ENCODE results near the gene SETBP1. TPM values are rescaled to one million over a fixed set of nuclear protein-coding genes. Genes with fewer than 3 reads are reported as not detected.

Gene SETBP1
- total and polyA plus RNA-seq, 9 of the 15 experiments (the other 6 are each of a cell fraction or from before 2014, with no cell fraction given), result under 0.01 to 0.13 (median 0.04) TPM

DNA sequence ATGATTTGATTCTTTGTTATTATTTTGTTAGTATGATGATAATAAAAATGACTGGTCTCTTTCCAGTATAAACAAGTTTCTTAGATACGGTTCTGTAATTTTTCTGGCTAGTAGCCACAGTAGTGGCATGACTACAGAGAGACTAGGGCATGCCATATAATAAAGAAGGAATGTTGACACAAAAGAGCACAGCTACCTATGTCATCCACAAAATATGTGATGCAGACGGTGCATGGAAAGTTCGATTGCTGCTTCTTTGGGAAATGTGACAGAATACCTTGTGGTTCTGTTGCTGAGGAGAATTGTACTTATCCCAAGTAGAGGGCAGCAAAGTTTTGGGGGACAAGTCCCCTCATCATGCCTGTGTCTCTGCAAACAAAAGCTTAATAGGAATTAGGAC lies 26.1 kb upstream of the SETBP1 start:
- Histone ChIP-seq H3K4me3 (no peak overlapping the region), H3K27ac (ENCODE audit: extremely low read depth, low read depth, low read length) (no peak overlapping the region), H4K20me1 (replicated peaks; ENCODE audit: control insufficient read depth, insufficient read depth, low read length) (no peaks in the 10 kb centered on the region), H2AFZ (ENCODE audit: low read depth, low read length) (no peak overlapping the region), H3K27me3 (ENCODE audit: control insufficient read depth in 2 of 2, insufficient read depth in 2 of 2, low read length in 2 of 2) (no peaks in the 10 kb centered on the region), H3K36me3 (ENCODE audit: control insufficient read depth, insufficient read depth, low read length) (no peaks in the 10 kb centered on the region), H3K9me3 (replicated peaks; ENCODE audit: control insufficient read depth, insufficient read depth, low read depth, low read length) (no peaks in the 10 kb centered on the region), H3K4me2 (ENCODE audit: insufficient read depth, low read length) (no peak overlapping the region), H3K9me1 (ENCODE audit: control insufficient read depth, insufficient read depth, low read length) (no peaks in the 10 kb centered on the region), H3K9ac (ENCODE audit: insufficient read depth in 1 of 2, low read depth in 2 of 2, low read length in 2 of 2) (no peak overlapping the region), H3K4me1 (replicated peaks in 1 of 2; ENCODE audit: control insufficient read depth in 2 of 2, insufficient read depth in 2 of 2, low read length in 2 of 2) (peaks cover 0 to 14% of the 10 kb centered on the region in 2 experiments; a peak in 3 of 5 replicates), H3K79me2 (ENCODE audit: control insufficient read depth, insufficient read depth, low read length) (no peaks in the 10 kb centered on the region)
- 13% methylated on average over 3 of the region's 3 CpGs for WGBS (ENCODE audit: insufficient coverage, low coverage, missing lambda C conversion rate)
- ChIA-PET POLR2A (no interaction called here), CTCF (ENCODE audit: low intra/inter-chr PET ratio) (no interaction called here)
- intact Hi-C loops (cut with micrococcal nuclease), result no loop called here
- FAIRE-seq (no peak), ATAC-seq (no peak), DNase-seq (ENCODE audit: extremely low read depth in 1 of 4, low spot score in 3 of 4) (no peak)
- BruUV-seq (replicated peaks), result no TSS peak
- in situ Hi-C loops (cut with MboI), result no loop called here
- TF ChIP-seq TAF15 (IDR thresholded peaks at IDR 0.05; ENCODE audit: low read depth, low read length) (no peak), ZZZ3 (IDR thresholded peaks at IDR 0.05) (no peak), SAP30 (IDR thresholded peaks at IDR 0.05; ENCODE audit: borderline replicate concordance, insufficient read depth, low read depth, low read length, poor library complexity, severe bottlenecking) (no peak), PHF8 (IDR thresholded peaks at IDR 0.05; ENCODE audit: borderline replicate concordance, low read length) (no peak), COPS2 (conservative IDR thresholded peaks at IDR 0.05) (no peak), HDGF (IDR thresholded peaks at IDR 0.05) (no peak), TRIM24 (IDR thresholded peaks at IDR 0.05) (no peak), SREBF1 (IDR thresholded peaks at IDR 0.05; ENCODE audit: borderline replicate concordance, low read depth, low read length) (no peak)
- TF ChIP-seq, protein P1, sequence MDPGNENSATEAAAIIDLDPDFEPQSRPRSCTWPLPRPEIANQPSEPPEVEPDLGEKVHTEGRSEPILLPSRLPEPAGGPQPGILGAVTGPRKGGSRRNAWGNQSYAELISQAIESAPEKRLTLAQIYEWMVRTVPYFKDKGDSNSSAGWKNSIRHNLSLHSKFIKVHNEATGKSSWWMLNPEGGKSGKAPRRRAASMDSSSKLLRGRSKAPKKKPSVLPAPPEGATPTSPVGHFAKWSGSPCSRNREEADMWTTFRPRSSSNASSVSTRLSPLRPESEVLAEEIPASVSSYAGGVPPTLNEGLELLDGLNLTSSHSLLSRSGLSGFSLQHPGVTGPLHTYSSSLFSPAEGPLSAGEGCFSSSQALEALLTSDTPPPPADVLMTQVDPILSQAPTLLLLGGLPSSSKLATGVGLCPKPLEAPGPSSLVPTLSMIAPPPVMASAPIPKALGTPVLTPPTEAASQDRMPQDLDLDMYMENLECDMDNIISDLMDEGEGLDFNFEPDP (CRISPR knock-in tag; IDR thresholded peaks at IDR 0.05), result no peak
- TF ChIP-seq, protein P2, sequence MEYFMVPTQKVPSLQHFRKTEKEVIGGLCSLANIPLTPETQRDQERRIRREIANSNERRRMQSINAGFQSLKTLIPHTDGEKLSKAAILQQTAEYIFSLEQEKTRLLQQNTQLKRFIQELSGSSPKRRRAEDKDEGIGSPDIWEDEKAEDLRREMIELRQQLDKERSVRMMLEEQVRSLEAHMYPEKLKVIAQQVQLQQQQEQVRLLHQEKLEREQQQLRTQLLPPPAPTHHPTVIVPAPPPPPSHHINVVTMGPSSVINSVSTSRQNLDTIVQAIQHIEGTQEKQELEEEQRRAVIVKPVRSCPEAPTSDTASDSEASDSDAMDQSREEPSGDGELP (CRISPR knock-in tag; IDR thresholded peaks at IDR 0.05; ENCODE audit: borderline replicate concordance), result no peak
- TF ChIP-seq, protein P3, sequence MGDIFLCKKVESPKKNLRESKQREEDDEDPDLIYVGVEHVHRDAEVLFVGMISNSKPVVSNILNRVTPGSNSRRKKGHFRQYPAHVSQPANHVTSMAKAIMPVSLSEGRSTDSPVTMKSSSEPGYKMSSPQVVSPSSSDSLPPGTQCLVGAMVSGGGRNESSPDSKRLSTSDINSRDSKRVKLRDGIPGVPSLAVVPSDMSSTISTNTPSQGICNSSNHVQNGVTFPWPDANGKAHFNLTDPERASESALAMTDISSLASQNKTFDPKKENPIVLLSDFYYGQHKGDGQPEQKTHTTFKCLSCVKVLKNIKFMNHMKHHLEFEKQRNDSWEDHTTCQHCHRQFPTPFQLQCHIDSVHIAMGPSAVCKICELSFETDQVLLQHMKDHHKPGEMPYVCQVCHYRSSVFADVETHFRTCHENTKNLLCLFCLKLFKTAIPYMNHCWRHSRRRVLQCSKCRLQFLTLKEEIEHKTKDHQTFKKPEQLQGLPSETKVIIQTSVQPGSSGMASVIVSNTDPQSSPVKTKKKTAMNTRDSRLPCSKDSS (IDR thresholded peaks at IDR 0.05; ENCODE audit: low read depth, partially characterized antibody), result no peak
- TF ChIP-seq, protein P4, sequence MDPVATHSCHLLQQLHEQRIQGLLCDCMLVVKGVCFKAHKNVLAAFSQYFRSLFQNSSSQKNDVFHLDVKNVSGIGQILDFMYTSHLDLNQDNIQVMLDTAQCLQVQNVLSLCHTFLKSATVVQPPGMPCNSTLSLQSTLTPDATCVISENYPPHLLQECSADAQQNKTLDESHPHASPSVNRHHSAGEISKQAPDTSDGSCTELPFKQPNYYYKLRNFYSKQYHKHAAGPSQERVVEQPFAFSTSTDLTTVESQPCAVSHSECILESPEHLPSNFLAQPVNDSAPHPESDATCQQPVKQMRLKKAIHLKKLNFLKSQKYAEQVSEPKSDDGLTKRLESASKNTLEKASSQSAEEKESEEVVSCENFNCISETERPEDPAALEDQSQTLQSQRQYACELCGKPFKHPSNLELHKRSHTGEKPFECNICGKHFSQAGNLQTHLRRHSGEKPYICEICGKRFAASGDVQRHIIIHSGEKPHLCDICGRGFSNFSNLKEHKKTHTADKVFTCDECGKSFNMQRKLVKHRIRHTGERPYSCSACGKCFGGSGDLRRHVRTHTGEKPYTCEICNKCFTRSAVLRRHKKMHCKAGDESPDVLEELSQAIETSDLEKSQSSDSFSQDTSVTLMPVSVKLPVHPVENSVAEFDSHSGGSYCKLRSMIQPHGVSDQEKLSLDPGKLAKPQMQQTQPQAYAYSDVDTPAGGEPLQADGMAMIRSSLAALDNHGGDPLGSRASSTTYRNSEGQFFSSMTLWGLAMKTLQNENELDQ (CRISPR knock-in tag; IDR thresholded peaks at IDR 0.05; ENCODE audit: borderline replicate concordance), result no peak
- TF ChIP-seq, protein P5, sequence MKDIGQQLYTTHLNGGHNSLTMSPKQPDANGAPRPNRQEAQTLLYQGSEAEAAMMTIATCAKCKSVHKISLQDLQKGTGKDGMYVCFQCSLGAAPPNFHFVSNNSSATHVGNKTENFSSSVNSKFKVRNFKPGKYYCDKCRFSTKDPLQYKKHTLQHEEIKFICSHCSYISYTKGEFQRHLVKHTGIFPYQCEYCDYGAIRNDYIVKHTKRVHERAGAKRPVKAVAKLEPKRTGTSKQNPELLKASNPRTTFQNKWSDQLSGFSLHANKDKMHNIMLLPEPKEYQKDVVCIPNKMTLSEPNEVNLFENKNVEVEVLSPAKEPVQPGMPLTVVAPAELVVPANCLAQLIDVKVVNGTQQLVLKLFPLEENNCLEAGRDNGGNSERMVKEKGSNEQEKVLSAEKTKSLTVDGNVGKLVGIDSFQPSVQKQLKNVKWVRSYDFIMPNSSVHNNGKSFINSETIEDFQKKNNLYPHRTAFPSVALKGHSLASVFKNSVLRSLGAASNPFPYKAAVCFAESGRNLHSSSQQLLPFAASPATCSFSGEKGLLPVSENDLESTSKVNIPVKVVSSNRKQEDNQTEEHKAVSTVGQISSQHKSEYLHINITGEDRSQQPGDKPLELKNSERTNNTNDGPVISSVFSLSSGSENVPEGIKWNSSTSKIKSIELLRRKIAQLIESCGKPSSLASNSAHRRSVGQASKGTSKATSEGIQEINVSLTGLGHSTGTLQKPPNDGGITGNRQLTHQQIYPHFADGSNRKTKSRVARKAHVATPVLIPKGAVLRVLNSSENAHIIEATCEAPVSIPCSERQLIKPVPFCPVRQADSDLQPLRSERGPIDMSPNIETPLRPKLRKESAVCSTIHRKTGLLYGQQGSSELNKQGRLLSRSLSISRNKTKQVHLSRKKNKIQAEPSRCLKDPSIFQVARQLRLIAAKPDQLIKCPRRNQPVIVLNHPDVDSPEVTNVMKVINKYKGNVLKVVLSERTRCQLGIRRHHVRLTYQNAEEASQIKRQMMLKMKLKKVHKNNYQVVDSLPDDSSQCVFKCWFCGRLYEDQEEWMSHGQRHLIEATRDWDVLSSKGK (CRISPR knock-in tag; IDR thresholded peaks at IDR 0.05), result no peak
